HG03045 (cell line): ENCODE data around the gene ZBTB32.
"Not testable (repeated sequence)": the region's sequence is repeated elsewhere in the genome, so short reads cannot be mapped to it uniquely, and the experiment has no call there.

Experiments
- ATAC-seq: cut with Tn5 transposase; IDR thresholded peaks from one replicate; pipeline ENCODE4 v1.9.1; 2021; ENCODE audit warnings: mild to moderate bottlenecking, moderate library complexity; ENCODE audit not compliant: unreplicated experiment

Gene ZBTB32

GRCh38 chr19:35704218-35704617, at the start of gene ZBTB32:
TSS of gene ZBTB32 (plus strand) at chr19:35704558. CDS start at chr19:35714627, 10,069 bp downstream.
- no peak for ATAC-seq

- ATAC-seq = not testable (repeated sequence)
These were observed 49.5 kb upstream of the ZBTB32 start for GRCh38 chr19:35654828-35655227.

DNA sequence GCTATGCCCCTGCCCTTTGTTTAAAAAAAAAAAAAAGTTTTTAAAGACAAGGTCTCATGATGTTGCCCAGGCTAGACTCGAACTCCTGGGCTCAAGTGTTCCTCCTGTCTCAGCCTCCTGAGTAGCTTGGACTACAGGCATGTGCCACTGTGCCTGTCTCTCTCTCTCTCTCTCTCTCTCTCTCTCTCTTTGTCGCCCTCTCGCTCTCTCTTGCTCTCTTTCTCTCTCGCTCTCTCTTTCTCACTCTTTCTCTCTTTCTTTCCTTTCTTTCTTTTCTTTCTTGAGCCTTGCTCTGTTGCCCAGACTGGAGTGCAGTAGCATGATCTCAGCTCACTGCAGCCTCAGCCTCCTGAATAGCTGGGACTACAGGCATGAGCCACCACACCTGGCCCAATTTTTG, 48.8 kb upstream of the ZBTB32 start:
- no peak for ATAC-seq

GRCh38 chr19:35656700-35657099, 47.7 kb upstream of the ZBTB32 start:
- no peak for ATAC-seq

- no peak for ATAC-seq
These were observed 46.3 kb upstream of the ZBTB32 start for GRCh38 chr19:35657904-35658700.

GRCh38 chr19:35661995-35662340, 42.4 kb upstream of the ZBTB32 start:
- ATAC-seq = no peak

DNA sequence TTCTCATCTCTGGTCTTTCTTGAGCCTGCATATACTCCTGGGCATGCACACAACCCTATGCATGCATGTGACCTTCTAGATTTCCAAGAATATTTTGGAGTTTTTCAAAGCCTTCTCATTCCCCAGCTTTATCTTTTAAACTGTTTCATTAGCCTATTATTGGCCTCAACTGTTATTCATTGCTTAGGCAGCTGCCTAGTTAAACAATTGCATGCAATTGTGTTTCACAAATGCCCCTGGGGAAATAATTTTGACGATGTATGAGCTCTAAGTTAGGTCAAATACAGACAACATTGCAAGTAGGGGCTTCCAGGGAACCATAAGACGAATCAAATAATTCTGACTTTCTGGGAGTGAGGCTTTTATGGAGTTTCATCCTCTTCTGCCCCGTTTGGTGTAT, 40.4 kb upstream of the ZBTB32 start:
- ATAC-seq = no peak

DNA sequence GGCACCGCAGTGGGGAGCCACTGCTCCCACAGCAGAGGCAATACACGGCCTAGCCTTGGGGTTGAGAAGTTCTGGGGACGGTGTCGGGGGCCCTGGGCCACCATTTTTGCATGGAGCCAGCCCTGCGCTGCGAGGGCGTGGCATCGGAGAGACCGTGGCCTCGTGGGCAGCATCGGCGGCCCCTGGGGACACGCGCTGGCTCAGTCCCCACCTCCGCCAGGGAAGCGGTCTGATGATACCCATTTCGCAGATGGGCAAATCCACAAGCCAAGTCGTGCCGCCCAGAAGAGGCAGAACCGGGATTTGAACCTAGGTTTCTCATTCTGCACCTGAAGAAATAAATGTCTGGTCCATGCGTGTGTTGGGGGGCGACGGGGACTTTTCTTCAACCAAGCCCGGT, 39.2 kb upstream of the ZBTB32 start:
- ATAC-seq = no peak

DNA sequence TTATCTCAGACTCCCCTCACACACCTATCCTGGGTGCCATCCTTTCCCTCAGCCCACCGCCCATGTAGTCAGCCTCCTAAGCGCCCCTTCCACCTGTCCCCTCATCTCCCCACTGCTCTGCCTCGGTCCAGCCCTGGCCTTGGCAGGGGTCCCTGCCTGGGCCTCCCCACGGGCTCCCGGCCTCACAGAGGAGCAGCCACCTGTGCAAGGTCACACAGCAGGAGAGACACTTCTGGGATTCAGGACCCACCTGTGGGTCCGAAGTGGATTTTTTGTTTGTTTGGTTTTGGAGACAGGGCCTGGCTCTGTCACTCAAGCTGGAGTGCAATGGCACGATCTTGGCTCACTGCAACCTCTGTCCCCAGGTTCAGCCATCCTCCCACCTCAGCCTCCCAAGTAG, 38.8 kb upstream of the ZBTB32 start:
- no peak for ATAC-seq

GRCh38 chr19:35666251-35666913, 38.0 kb upstream of the ZBTB32 start, which contains the start of gene UPK1A:
TSS of gene UPK1A (plus strand) at chr19:35666517. CDS start at chr19:35666813, 296 bp downstream.
- no peak for ATAC-seq

DNA sequence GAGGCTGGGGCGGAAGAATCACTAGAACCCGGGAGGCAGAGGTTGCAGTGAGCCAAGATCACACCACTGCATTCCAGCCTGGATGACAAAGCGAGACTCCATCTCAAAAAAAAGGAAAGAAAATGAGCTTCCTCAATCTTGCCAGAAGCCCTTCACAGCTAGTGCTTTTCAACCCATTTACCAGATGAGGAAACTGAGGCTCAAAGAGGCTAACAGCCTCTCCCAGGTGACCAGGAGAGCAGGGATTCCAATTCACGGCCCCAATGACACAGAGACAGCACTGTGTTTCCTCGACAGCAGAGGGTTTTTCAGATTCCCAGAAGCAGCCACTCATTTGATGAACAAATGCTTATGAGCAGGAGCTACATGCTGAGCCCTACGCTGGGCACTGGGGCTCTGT, 34.8 kb upstream of the ZBTB32 start:
- no peak for ATAC-seq

- no peak for ATAC-seq
These were observed 34.4 kb upstream of the ZBTB32 start for GRCh38 chr19:35669974-35670373.

GRCh38 chr19:35670686-35671085, 33.7 kb upstream of the ZBTB32 start:
- ATAC-seq = no peak

GRCh38 chr19:35671818-35672217, 32.5 kb upstream of the ZBTB32 start:
- no peak for ATAC-seq

DNA sequence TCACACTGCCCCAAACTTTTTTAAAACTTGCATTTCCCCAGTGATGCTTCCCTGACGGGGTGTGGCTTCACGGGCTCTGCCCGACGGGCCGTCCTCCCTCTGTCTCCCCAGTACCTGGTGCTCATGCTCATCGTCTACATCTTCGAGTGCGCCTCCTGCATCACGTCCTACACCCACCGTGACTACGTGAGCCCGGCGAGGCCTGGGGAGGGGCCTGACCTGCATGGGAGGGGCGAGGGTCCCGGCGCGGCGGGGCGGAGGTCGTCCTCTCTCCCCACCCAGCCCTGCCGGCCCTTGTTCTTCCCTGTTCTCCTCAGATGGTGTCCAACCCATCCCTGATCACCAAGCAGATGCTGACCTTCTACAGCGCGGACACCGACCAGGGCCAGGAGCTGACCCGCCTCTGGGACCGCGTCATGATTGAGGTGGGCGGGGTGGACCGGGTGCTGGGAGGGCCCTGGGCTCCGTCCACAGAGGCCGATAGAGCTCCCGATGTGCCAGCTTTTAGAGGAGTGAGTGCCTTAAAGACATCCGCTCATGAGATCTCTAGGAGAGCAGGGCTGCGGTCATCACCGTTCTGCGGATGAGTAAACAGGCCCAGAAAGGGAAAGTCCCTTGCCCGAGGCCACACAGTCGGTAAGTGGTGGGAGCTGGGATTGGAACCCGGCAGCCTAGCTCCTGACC, 31.1 kb upstream of the ZBTB32 start:
- no peak for ATAC-seq

DNA sequence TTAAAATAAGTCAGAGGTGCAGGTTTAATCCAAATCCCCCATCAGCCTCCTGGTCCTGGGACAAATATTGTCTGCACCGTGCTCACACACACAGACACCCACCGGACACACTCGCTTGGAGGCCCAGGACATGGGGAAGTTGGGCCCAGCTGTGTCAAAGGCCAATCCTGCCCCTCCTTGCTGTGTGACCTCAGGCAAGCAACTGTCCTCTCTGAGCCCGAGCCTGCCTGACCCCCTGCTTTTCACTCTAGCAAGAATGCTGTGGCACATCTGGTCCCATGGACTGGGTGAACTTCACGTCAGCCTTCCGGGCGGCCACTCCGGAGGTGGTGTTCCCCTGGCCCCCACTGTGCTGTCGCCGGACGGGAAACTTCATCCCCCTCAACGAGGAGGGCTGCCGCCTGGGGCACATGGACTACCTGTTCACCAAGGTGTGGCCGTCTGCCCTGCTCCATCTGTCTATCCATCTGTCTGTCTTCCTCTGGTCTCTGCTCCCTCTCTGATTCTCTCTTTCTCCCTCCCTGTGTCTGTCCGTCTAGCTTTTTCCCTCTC, 28.7 kb upstream of the ZBTB32 start:
- ATAC-seq = no peak

GRCh38 chr19:35689836-35690235, 14.5 kb upstream of the ZBTB32 start:
- ATAC-seq = no peak

- not testable (repeated sequence) for ATAC-seq
These were observed 13.3 kb upstream of the ZBTB32 start for GRCh38 chr19:35691106-35691505.

DNA sequence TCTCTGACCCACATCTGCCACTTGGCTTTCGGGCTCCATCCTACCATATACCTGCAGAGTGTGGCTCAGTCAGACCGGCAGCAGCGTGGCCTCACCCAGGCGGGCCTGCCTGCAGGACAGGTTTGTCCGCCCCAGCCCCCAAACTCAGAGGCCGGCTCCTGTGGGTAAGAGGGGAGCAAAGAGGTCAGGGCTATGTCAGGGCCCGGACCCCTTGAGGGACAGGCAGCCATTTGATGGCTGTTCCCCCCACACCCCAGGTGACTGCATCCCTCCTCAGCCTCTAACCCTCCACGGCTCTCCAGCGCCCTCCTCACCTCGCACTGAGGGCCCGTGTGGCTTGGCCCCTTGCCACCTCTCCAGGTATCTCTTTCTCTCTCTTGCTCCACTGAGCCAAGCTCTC, 12.3 kb upstream of the ZBTB32 start:
- ATAC-seq = no peak

GRCh38 chr19:35693422-35693821, 10.9 kb upstream of the ZBTB32 start:
- no peak for ATAC-seq

DNA sequence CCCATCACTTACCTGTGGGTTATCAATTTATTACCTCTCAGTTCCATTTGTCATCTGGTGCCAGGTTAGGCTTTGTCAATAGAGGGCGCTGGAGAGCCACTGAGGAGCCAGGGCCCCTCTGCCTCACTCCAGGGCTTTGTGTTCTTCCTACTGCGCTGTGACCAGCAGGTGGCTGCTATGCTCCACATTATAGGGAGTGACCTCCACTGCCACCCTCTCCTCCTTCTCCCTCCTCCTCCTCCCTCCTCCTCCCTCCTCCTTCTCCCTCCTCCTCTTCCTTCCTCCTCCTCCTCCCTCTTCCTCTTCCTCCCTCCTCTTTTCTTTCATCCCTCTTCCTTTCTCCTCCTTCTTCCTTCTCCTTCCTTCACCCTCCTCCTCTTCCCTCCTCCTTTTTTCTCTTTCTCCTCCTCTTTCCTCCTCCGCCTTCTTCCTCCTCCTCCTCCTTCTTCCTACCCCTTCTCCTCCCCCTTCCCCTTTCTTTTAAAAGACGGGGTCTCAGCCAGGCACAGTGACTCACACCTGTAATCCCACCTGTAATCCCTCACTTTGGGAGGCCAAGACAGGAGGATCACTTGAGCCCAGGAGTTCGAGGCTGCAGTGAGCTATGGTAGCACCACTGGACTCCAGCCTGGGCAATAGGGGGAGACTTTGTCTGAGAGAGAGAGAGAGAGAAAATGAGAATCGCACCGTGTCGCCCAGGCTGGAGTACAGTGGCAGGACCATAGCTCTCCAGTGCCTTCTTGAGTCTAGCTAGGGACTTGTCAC, 10.3 kb upstream of the ZBTB32 start:
- ATAC-seq = peak; percentile 75
